K562 (cell line): ENCODE measurements around the gene TTLL12. TPM values are rescaled to one million over a fixed set of nuclear protein-coding genes. Genes with fewer than 3 reads are reported as not detected.

Source experiments
- ATAC-seq: fragments of 200-7000 bp; cut with Tn5 transposase; 3 replicates; pipeline ENCODE4 v1.9.1; 2020; ENCODE audit warnings: moderate library complexity
- BruUV-seq: library from RNA; stranded (reverse); fragments of 400-500 nt; replicated peaks from 2 replicates; lab custom pipeline; 2021; lab: Mats Ljungman, UMichigan
- CTCF ChIA-PET: fragments of 300-600 bp; formaldehyde crosslinking; extraction: SDS; loops from one replicate; lab custom pipeline; 2021; ENCODE audit warnings: low intra/inter-chr PET ratio; lab: Yijun Ruan, JAX
- POLR2A ChIA-PET: fragments of 300-600, 350-650 bp; sonication (Branson Sonifier 250); formaldehyde crosslinking; extraction: SDS; loops from one replicate; lab custom pipeline; 2021; ENCODE audit warnings: antibody characterized with exemption, inconsistent platforms; lab: Yijun Ruan, JAX
- DNase-seq, 4 experiments: peaks; one replicate each; pipeline versions ENCODE4 v3.0.0 to v3.0.0-alpha.2; 2011 to 2018; ENCODE audit warnings: low spot score in 3 of 4, mixed read lengths in 3 of 4; ENCODE audit errors: extremely low read depth in 1 of 4
- FAIRE-seq: peaks from 2 replicates; lab custom pipeline; 2011; peaks lifted over from hg19 to GRCh38; lab: Jason Lieb, UNC
- H2AFZ ChIP-seq: 2 replicates; pipeline ENCODE4 v1.6.0; 2011; ENCODE audit warnings: low read depth, low read length, control low read depth, inconsistent platforms
- H3K27ac ChIP-seq: fragments of 200-600 bp; 3 replicates; pipeline ENCODE4 v1.8.0; 2011; ENCODE audit warnings: low read depth, mild to moderate bottlenecking, control low read depth, inconsistent platforms, low read length, moderate library complexity, mixed read lengths; ENCODE audit errors: extremely low read depth
- H3K27me3 ChIP-seq, 2 experiments: fragments of 300-600 bp in 1 of 2; 2 replicates in 1 of 2; 3 replicates in 1 of 2; pipeline versions ENCODE4 v1.6.0 to v1.8.0; 2011; ENCODE audit warnings: inconsistent platforms in 2 of 2, low read length in 2 of 2, mild to moderate bottlenecking in 1 of 2, mixed read lengths in 1 of 2, moderate library complexity in 1 of 2; ENCODE audit not compliant: control insufficient read depth in 2 of 2, insufficient read depth in 2 of 2
- H3K36me3 ChIP-seq: fragments of 300-600 bp; 3 replicates; pipeline ENCODE4 v1.8.0; 2011; ENCODE audit warnings: mild to moderate bottlenecking, low read length, inconsistent platforms; ENCODE audit not compliant: control insufficient read depth, insufficient read depth
- H3K4me1 ChIP-seq, 2 experiments: fragments of 200-600 bp in 1 of 2; replicated peaks in 1 of 2; 2 replicates in 1 of 2; 3 replicates in 1 of 2; pipeline versions ENCODE4 v1.5.1 to v1.8.0; 2011; ENCODE audit warnings: inconsistent platforms in 2 of 2, low read length in 2 of 2, mild to moderate bottlenecking in 1 of 2, mixed read lengths in 1 of 2, moderate library complexity in 1 of 2; ENCODE audit not compliant: control insufficient read depth in 2 of 2, insufficient read depth in 2 of 2
- H3K4me2 ChIP-seq: 2 replicates; pipeline ENCODE4 v1.6.1; 2011; ENCODE audit warnings: low read length, control low read depth, inconsistent platforms, mixed read lengths; ENCODE audit not compliant: insufficient read depth
- H3K4me3 ChIP-seq: fragments of 200-600 bp; sonication (generic), shearing (Covaris generic); 2 replicates; pipeline ENCODE4 v1.5.1; 2016; ENCODE audit warnings: control low read depth, inconsistent platforms
- H3K79me2 ChIP-seq: fragments of 200-600 bp; 3 replicates; pipeline ENCODE4 v1.8.0; 2011; ENCODE audit warnings: low read length, inconsistent platforms; ENCODE audit not compliant: control insufficient read depth, insufficient read depth
- H3K9ac ChIP-seq, 2 experiments: 2 replicates each; pipeline versions ENCODE4 v1.6.0 to v1.6.1; 2011; ENCODE audit warnings: low read depth in 2 of 2, low read length in 2 of 2, control low read depth in 1 of 2, inconsistent platforms in 1 of 2, mild to moderate bottlenecking in 1 of 2, mixed read lengths in 1 of 2; ENCODE audit not compliant: insufficient read depth in 1 of 2
- H3K9me1 ChIP-seq: one replicate; pipeline ENCODE4 v1.6.0; 2011; ENCODE audit warnings: inconsistent platforms, mild to moderate bottlenecking, low read length, moderate library complexity; ENCODE audit not compliant: control insufficient read depth, insufficient read depth
- H3K9me3 ChIP-seq: replicated peaks from 2 replicates; pipeline ENCODE4 v1.5.1; 2011; ENCODE audit warnings: low read depth, low read length, inconsistent platforms; ENCODE audit not compliant: control insufficient read depth, insufficient read depth
- H4K20me1 ChIP-seq: replicated peaks from 2 replicates; pipeline ENCODE4 v1.6.1; 2011; ENCODE audit warnings: low read length, inconsistent platforms, mixed read lengths; ENCODE audit not compliant: control insufficient read depth, insufficient read depth
- NRF1 ChIP-seq, 2 experiments: fragments of 450-650 bp; IDR thresholded peaks in 1 of 2; conservative IDR thresholded peaks in 1 of 2; 2 replicates each; pipeline ENCODE4 v1.6.1; 2014; ENCODE audit warnings: mild to moderate bottlenecking in 2 of 2
- POLR2G ChIP-seq: fragments of 200-400 bp; formaldehyde crosslinking; IDR thresholded peaks from 2 replicates; pipeline ENCODE4 v1.6.1; 2017; ENCODE audit warnings: low read depth, mild to moderate bottlenecking, antibody characterized with exemption, low read length, moderate library complexity
- SLC30A9 ChIP-seq: fragments of 250-450 bp; sonication (Bioruptor Pico); IDR thresholded peaks from 2 replicates; pipeline ENCODE4 v1.8.0; 2022; ENCODE audit warnings: mild to moderate bottlenecking, moderate library complexity
- ZBTB40 ChIP-seq, 2 experiments: fragments of 450-650 bp in 1 of 2; sonication (generic) in 1 of 2; formaldehyde crosslinking in 1 of 2; IDR thresholded peaks; 2 replicates each; pipeline versions ENCODE4 v1.7.1 to v1.9.0; 2016 to 2022; ENCODE audit warnings: inconsistent platforms in 1 of 2, mild to moderate bottlenecking in 1 of 2, missing genetic modification reagents in 1 of 2
- ZNF431 ChIP-seq: sonication (generic); formaldehyde crosslinking; IDR thresholded peaks from 2 replicates; pipeline ENCODE4 v1.8.0; 2022; ENCODE audit warnings: mild to moderate bottlenecking, missing genetic modification reagents
- ZNF518B ChIP-seq: fragments of 250-450 bp; sonication (Bioruptor Pico); IDR thresholded peaks from 2 replicates; pipeline ENCODE4 v1.5.0; 2021; ENCODE audit warnings: mild to moderate bottlenecking, moderate library complexity
- ZNF707 ChIP-seq: fragments of 250-450 bp; sonication (Bioruptor Pico); conservative IDR thresholded peaks from 2 replicates; pipeline ENCODE4 v1.8.0; 2022; ENCODE audit warnings: inconsistent platforms, mild to moderate bottlenecking, moderate library complexity
- WGBS: fragments of 100-300 bp; shearing (Covaris generic); methylation state at CpG from one replicate; pipeline ENCODE4 v1.1.6; 2016; ENCODE audit warnings: low coverage, mixed read lengths; ENCODE audit not compliant: insufficient coverage; ENCODE audit errors: missing lambda C conversion rate; 5-methylcytosine and 5-hydroxymethylcytosine counted together
- in situ Hi-C: fragments of 300-500 bp; cut with MboI; formaldehyde crosslinking; loops from 4 replicates; pipeline ENCODE4 v1.15.0; 2018; ENCODE audit warnings: inconsistent platforms, mixed read lengths
- intact Hi-C: fragments of 100-400 bp; cut with micrococcal nuclease; formaldehyde crosslinking; loops from 2 replicates; pipeline ENCODE4 v1.14.2; 2022
- polyA plus RNA-seq, 8 experiments: library from polyadenylated mRNA; depleted of rRNA in 4 of 8; stranded (reverse) in 5 of 8; unstranded in 3 of 8; fragments of >200 nt; fragmentation: Nextera tagmentation in 2 of 8; fragmentation: Illumina TruSeq in 1 of 8; extraction: Ambion mirVana in 2 of 8; extraction: Trizol in 1 of 8; gene quantifications; 2 replicates each; pipeline versions ENCODE4 v1.2.1 to v1.2.3, GENCODE V29; 2011 to 2014; ENCODE audit warnings: inconsistent platforms in 1 of 8, missing spikeins in 1 of 8
- total RNA-seq, 7 experiments: library from RNA; depleted of rRNA in 6 of 7; stranded (reverse); fragments of >200 nt in 6 of 7; fragmentation: Illumina TruSeq in 2 of 7; extraction: Trizol in 2 of 7; gene quantifications; 2 replicates each; pipeline versions ENCODE4 v1.2.1 to v1.2.3, GENCODE V29; 2011 to 2021; ENCODE audit warnings: low replicate concordance in 1 of 7

TTLL12 gene
- total and polyA plus RNA-seq, 9 of the 15 experiments (the other 6 are each of a cell fraction or from before 2014, with no cell fraction given) = 1.3 to 128 (median 43.0) TPM

GRCh38 chr22:43142880-43143562 is 43.9 kb downstream of the TTLL12 start, which contains the start of gene MCAT:
TSS of gene MCAT (minus strand) at chr22:43143398. CDS start at chr22:43143348, 50 bp downstream.
- no peaks in the 10 kb centered on the region for H3K27me3 ChIP-seq
- H3K9me3 ChIP-seq = no peaks in the 10 kb centered on the region
- intact Hi-C loops (no loop called here), in situ Hi-C loops (no loop called here)
- FAIRE-seq (no peak), DNase-seq (peak; percentile 84 to 87 (median 85)), ATAC-seq (peak; percentile 98)
- peak within 1 kb of the TSS; percentile 66 to 95 for H3K9ac ChIP-seq
- H2AFZ ChIP-seq = peak within 1 kb of the TSS; percentile 95
- H3K4me3 ChIP-seq = peak within 1 kb of the TSS; percentile 96
- peak within 1 kb of the TSS; percentile 72 for H3K27ac ChIP-seq
- WGBS = under 1% methylated on average over 33 of the region's 83 CpGs
- BruUV-seq = TSS peak; percentile 75
- CTCF ChIA-PET = no interaction called here
- H3K79me2 ChIP-seq = peaks cover 21% of the 10 kb centered on the region
- H3K9me1 ChIP-seq = no peaks in the 10 kb centered on the region
- POLR2A ChIA-PET = interaction anchor here (1.2 kb wide), 1 partner anchor 10 kb away, joined by 4 read pairs; no protein-coding TSS in a partner anchor
- H3K4me1 ChIP-seq = peaks cover 0 to 14% of the 10 kb centered on the region in 2 experiments; a peak in 3 of 5 replicates
- peak within 1 kb of the TSS; percentile 90 for H3K4me2 ChIP-seq
- H4K20me1 ChIP-seq = no peaks in the 10 kb centered on the region
- peaks cover 36% of the 10 kb centered on the region; the same call in 2 of the 3 replicates for H3K36me3 ChIP-seq
- TF ChIP-seq POLR2G = peak; percentile 84
- TF ChIP-seq ZNF518B (CRISPR knock-in tag) = no peak
- peak; percentile 57 for TF ChIP-seq ZNF431 (CRISPR knock-in tag)
- TF ChIP-seq SLC30A9 = no peak
- TF ChIP-seq ZNF707 = no peak
- TF ChIP-seq ZBTB40 (IDR thresholded peaks at IDR 0.05) = peak; percentile 96
- no peak for TF ChIP-seq ZBTB40 (CRISPR knock-in tag; IDR thresholded peaks at IDR 0.05)
- TF ChIP-seq NRF1 (conservative IDR thresholded peaks at IDR 0.05 in 1 of 2, IDR thresholded peaks at IDR 0.05 in 1 of 2) = peak; percentile 85 to 88
